HepG2 (cell line): ENCODE results near the gene CPLANE2. TPM values are rescaled to one million over a fixed set of nuclear protein-coding genes. Genes with fewer than 3 reads are reported as not detected.

Source experiments
- BORCS8-MEF2B ChIP-seq: sonication (generic); formaldehyde crosslinking; IDR thresholded peaks from 2 replicates; pipeline ENCODE4 v1.8.0; 2022; ENCODE audit warnings: mild to moderate bottlenecking, missing genetic modification reagents
- BRCA1 ChIP-seq: sonication (generic); formaldehyde crosslinking; IDR thresholded peaks from 2 replicates; pipeline ENCODE4 v1.4.0; 2020; ENCODE audit warnings: missing genetic modification reagents
- BRD4 ChIP-seq: sonication (generic); formaldehyde crosslinking; IDR thresholded peaks from 2 replicates; pipeline ENCODE4 v1.4.0; 2020; ENCODE audit warnings: missing genetic modification reagents
- DMAP1 ChIP-seq: IDR thresholded peaks from 2 replicates; pipeline ENCODE4 v1.6.1; 2016
- ELF3 ChIP-seq: IDR thresholded peaks from 2 replicates; pipeline ENCODE4 v1.6.1; 2016; ENCODE audit warnings: missing genetic modification reagents, missing compliant biosample characterization
- FOXK2 ChIP-seq: fragments of 450-650 bp; IDR thresholded peaks from 2 replicates; pipeline ENCODE4 v1.6.1; 2016
- HNRNPH1 ChIP-seq: fragments of 200-400 bp; formaldehyde crosslinking; optimal IDR thresholded peaks from 2 replicates; pipeline ENCODE3; 2017; ENCODE audit warnings: mild to moderate bottlenecking, low read depth, low read length
- KLF13 ChIP-seq: sonication (generic); formaldehyde crosslinking; IDR thresholded peaks from 2 replicates; pipeline ENCODE4 v1.4.0; 2020; ENCODE audit warnings: mild to moderate bottlenecking, missing genetic modification reagents
- KMT2A ChIP-seq: sonication (generic); formaldehyde crosslinking; IDR thresholded peaks from 2 replicates; pipeline ENCODE4 v1.4.0; 2020; ENCODE audit warnings: missing genetic modification reagents
- LCORL ChIP-seq, 2 experiments: fragments of 450-650 bp in 1 of 2; sonication (generic) in 1 of 2; formaldehyde crosslinking in 1 of 2; IDR thresholded peaks; 2 replicates each; pipeline versions ENCODE4 v1.5.0 to v1.6.1; 2017 to 2020; ENCODE audit warnings: antibody characterized with exemption in 1 of 2, missing genetic modification reagents in 1 of 2
- MTA3 ChIP-seq: sonication (generic); formaldehyde crosslinking; IDR thresholded peaks from 2 replicates; pipeline ENCODE4 v1.4.0; 2020; ENCODE audit warnings: missing genetic modification reagents
- NFYC ChIP-seq: IDR thresholded peaks from 2 replicates; pipeline ENCODE4 v1.6.1; 2016; ENCODE audit warnings: missing genetic modification reagents, missing compliant biosample characterization
- NONO ChIP-seq, 2 experiments: fragments of 450-650 bp in 1 of 2; sonication (generic) in 1 of 2; formaldehyde crosslinking in 1 of 2; IDR thresholded peaks in 1 of 2; conservative IDR thresholded peaks in 1 of 2; 2 replicates each; pipeline versions ENCODE4 v1.6.1 to v1.8.0; 2017 to 2022; ENCODE audit warnings: mild to moderate bottlenecking in 1 of 2, missing genetic modification reagents in 1 of 2, moderate library complexity in 1 of 2
- TOPORS ChIP-seq: sonication (generic); formaldehyde crosslinking; IDR thresholded peaks from 2 replicates; pipeline ENCODE4 v1.8.0; 2023; ENCODE audit warnings: mild to moderate bottlenecking, missing genetic modification reagents
- TSC22D2 ChIP-seq: sonication (generic); formaldehyde crosslinking; IDR thresholded peaks from 2 replicates; pipeline ENCODE4 v1.5.1; 2020; ENCODE audit warnings: missing genetic modification reagents, mild to moderate bottlenecking, borderline replicate concordance
- ZBTB20 ChIP-seq: sonication (generic); formaldehyde crosslinking; IDR thresholded peaks from 2 replicates; pipeline ENCODE4 v1.8.1; 2023; ENCODE audit warnings: missing genetic modification reagents, low read depth, mild to moderate bottlenecking, borderline replicate concordance
- ZNF235 ChIP-seq: sonication (generic); formaldehyde crosslinking; IDR thresholded peaks from 2 replicates; pipeline ENCODE4 v1.8.1; 2023; ENCODE audit warnings: mild to moderate bottlenecking, missing genetic modification reagents, borderline replicate concordance
- ZNF253 ChIP-seq: sonication (generic); formaldehyde crosslinking; IDR thresholded peaks from 2 replicates; pipeline ENCODE4 v1.8.0; 2022; ENCODE audit warnings: mild to moderate bottlenecking, missing genetic modification reagents, borderline replicate concordance
- ZNF260 ChIP-seq: sonication (generic); formaldehyde crosslinking; IDR thresholded peaks from 2 replicates; pipeline ENCODE4 v1.4.0; 2020; ENCODE audit warnings: missing genetic modification reagents, low read depth, mild to moderate bottlenecking, borderline replicate concordance
- ZNF557 ChIP-seq: sonication (generic); formaldehyde crosslinking; IDR thresholded peaks from 2 replicates; pipeline ENCODE4 v1.4.0; 2020; ENCODE audit warnings: missing genetic modification reagents
- polyA plus RNA-seq, 8 experiments: library from polyadenylated mRNA; depleted of rRNA in 3 of 8; stranded (reverse) in 7 of 8; unstranded in 1 of 8; fragments of >200 nt; fragmentation: Illumina TruSeq in 4 of 8; extraction: Trizol in 4 of 8; gene quantifications; 2 replicates each; pipeline versions ENCODE4 v1.2.1 to v1.2.3, GENCODE V29; 2011 to 2016; ENCODE audit warnings: low read depth in 4 of 8, missing spikeins in 1 of 8, mixed read lengths in 1 of 8; ENCODE audit not compliant: insufficient read depth in 1 of 8
- total RNA-seq, 5 experiments: library from RNA; depleted of rRNA; stranded (reverse); fragments of >200 nt; fragmentation: Illumina TruSeq; extraction: Trizol; gene quantifications; 2 replicates each; pipeline ENCODE4 v1.2.3, GENCODE V29; 2016; ENCODE audit warnings: low read depth in 1 of 5
- TF ChIP-seq, protein P1 (sequence below): sonication (generic); formaldehyde crosslinking; IDR thresholded peaks from 2 replicates; pipeline ENCODE4 v1.5.1; 2020; ENCODE audit warnings: mild to moderate bottlenecking, missing genetic modification reagents, borderline replicate concordance
- TF ChIP-seq, protein P2 (sequence below): sonication (generic); formaldehyde crosslinking; conservative IDR thresholded peaks from 2 replicates; pipeline ENCODE4 v1.4.0; 2020; ENCODE audit warnings: missing genetic modification reagents

The CPLANE2 gene
- total and polyA plus RNA-seq, 2 of the 13 experiments (the other 11 are each of a cell fraction or from before 2014, with no cell fraction given) = 0.29 to 1.6 TPM

DNA sequence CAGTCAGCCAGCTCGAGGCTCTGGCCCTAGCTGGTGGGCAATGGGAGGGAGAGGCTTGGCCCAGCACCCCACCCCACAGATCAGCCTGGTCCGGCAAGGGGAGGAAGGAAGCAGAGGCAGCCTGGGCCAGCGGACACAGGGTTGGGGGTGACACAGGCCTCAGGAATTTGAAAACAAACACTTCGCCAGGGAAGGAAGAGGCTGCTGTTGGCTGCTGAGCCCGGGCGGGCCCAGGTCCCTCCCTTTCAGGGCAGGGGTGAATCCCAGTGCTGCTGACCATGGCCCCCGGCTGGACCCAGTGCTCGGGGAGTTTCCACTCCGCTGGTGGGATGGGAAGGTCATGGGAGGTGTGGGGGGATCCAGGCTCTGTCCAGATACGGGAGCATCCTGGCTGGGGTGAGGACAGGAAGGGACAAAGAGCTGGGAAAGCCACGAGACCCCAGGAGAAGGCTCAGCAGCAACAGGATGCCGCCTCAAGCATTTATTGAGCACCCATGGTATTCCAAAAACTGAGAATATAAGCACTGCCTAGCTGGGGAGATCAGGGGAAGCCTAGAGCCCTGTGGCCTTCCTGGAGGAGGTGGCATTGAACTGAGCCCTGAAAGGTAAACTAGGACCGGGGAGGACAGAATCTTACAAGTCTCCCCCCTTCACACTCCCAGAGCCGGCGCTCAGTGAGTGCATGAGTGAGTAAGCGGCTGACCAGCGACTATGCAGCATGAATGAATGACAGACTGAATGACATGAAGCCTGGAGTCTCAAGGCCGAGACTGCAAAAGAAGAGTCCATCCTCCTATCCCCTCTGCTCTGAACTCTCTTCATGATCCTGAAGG is 54.9 kb downstream of the CPLANE2 start (continued):
- TF ChIP-seq, protein P1, sequence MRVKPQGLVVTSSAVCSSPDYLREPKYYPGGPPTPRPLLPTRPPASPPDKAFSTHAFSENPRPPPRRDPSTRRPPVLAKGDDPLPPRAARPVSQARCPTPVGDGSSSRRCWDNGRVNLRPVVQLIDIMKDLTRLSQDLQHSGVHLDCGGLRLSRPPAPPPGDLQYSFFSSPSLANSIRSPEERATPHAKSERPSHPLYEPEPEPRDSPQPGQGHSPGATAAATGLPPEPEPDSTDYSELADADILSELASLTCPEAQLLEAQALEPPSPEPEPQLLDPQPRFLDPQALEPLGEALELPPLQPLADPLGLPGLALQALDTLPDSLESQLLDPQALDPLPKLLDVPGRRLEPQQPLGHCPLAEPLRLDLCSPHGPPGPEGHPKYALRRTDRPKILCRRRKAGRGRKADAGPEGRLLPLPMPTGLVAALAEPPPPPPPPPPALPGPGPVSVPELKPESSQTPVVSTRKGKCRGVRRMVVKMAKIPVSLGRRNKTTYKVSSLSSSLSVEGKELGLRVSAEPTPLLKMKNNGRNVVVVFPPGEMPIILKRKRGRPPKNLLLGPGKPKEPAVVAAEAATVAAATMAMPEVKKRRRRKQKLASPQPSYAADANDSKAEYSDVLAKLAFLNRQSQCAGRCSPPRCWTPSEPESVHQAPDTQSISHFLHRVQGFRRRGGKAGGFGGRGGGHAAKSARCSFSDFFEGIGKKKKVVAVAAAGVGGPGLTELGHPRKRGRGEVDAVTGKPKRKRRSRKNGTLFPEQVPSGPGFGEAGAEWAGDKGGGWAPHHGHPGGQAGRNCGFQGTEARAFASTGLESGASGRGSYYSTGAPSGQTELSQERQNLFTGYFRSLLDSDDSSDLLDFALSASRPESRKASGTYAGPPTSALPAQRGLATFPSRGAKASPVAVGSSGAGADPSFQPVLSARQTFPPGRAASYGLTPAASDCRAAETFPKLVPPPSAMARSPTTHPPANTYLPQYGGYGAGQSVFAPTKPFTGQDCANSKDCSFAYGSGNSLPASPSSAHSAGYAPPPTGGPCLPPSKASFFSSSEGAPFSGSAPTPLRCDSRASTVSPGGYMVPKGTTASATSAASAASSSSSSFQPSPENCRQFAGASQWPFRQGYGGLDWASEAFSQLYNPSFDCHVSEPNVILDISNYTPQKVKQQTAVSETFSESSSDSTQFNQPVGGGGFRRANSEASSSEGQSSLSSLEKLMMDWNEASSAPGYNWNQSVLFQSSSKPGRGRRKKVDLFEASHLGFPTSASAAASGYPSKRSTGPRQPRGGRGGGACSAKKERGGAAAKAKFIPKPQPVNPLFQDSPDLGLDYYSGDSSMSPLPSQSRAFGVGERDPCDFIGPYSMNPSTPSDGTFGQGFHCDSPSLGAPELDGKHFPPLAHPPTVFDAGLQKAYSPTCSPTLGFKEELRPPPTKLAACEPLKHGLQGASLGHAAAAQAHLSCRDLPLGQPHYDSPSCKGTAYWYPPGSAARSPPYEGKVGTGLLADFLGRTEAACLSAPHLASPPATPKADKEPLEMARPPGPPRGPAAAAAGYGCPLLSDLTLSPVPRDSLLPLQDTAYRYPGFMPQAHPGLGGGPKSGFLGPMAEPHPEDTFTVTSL = no peak
- no peak for TF ChIP-seq TOPORS (CRISPR knock-in tag)
- peak; percentile 91 for TF ChIP-seq ELF3 (CRISPR knock-in tag)
- TF ChIP-seq BRD4 (CRISPR knock-in tag) = peak; percentile 29; the same call in 1 of the 2 replicates
- TF ChIP-seq BRCA1 = no peak
- no peak; the same call in 1 of the 2 replicates for TF ChIP-seq NFYC (CRISPR knock-in tag)
- no peak; the same call in 1 of the 2 replicates for TF ChIP-seq ZNF557 (CRISPR knock-in tag)
- TF ChIP-seq FOXK2 = no peak
- no peak for TF ChIP-seq TSC22D2 (CRISPR knock-in tag)
- TF ChIP-seq HNRNPH1 = no peak
- no peak for TF ChIP-seq ZNF253 (CRISPR knock-in tag)
- TF ChIP-seq ZBTB20 (CRISPR knock-in tag) = peak; percentile 56; the same call in 1 of the 2 replicates
- no peak for TF ChIP-seq BORCS8-MEF2B
- TF ChIP-seq, protein P2, sequence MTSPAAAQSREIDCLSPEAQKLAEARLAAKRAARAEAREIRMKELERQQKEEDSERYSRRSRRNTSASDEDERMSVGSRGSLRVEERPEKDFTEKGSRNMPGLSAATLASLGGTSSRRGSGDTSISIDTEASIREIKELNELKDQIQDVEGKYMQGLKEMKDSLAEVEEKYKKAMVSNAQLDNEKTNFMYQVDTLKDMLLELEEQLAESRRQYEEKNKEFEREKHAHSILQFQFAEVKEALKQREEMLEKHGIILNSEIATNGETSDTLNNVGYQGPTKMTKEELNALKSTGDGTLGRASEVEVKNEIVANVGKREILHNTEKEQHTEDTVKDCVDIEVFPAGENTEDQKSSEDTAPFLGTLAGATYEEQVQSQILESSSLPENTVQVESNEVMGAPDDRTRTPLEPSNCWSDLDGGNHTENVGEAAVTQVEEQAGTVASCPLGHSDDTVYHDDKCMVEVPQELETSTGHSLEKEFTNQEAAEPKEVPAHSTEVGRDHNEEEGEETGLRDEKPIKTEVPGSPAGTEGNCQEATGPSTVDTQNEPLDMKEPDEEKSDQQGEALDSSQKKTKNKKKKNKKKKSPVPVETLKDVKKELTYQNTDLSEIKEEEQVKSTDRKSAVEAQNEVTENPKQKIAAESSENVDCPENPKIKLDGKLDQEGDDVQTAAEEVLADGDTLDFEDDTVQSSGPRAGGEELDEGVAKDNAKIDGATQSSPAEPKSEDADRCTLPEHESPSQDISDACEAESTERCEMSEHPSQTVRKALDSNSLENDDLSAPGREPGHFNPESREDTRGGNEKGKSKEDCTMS = no peak
- no peak for TF ChIP-seq KLF13 (CRISPR knock-in tag)
- no peak for TF ChIP-seq KMT2A (CRISPR knock-in tag)
- peak; percentile 26; the same call in 1 of the 2 replicates for TF ChIP-seq DMAP1
- TF ChIP-seq MTA3 = no peak
- no peak for TF ChIP-seq NONO (IDR thresholded peaks at IDR 0.05)
- no peak for TF ChIP-seq NONO (CRISPR knock-in tag; conservative IDR thresholded peaks at IDR 0.05)
- TF ChIP-seq ZNF235 (CRISPR knock-in tag) = no peak
- no peak for TF ChIP-seq ZNF260
- TF ChIP-seq LCORL (IDR thresholded peaks at IDR 0.05) = no peak
- peak; percentile 98 for TF ChIP-seq LCORL (CRISPR knock-in tag; IDR thresholded peaks at IDR 0.05)
